ENCODE measurements around the gene GSTM5. TPM values are rescaled to one million over a fixed set of nuclear protein-coding genes. Genes with fewer than 3 reads are reported as not detected.
"Not testable (repeated sequence)": the region's sequence is repeated elsewhere in the genome, so short reads cannot be mapped to it uniquely, and the experiment has no call there.

GSTM5 gene
- total and polyA plus RNA-seq, 5 donors: 5.3 to 13.7 (median 7.8) TPM

- WGBS: 58% methylated on average over 2 of the region's 2 CpGs
- Histone ChIP-seq H3K4me3 (ENCODE audit: low read length) (no peak overlapping the region), H3K9me3 (ENCODE audit: control insufficient read depth, low read length) (no peaks in the 10 kb centered on the region), H3K4me1 (ENCODE audit: control insufficient read depth, insufficient read depth, low read length) (no peaks in the 10 kb centered on the region), H3K27ac (ENCODE audit: low read length) (no peak overlapping the region), H3K27me3 (ENCODE audit: control insufficient read depth, insufficient read depth) (no peaks in the 10 kb centered on the region)
- peak in 1 of 2 donors; percentile 29 for ATAC-seq
- no peak for DNase-seq
- intact Hi-C loops (cut with DNase I): no loop called here
Measured at GRCh38 chr1:109754738-109755137, 42.7 kb downstream of the GSTM5 start.

GRCh38 chr1:109756325-109756724, 44.3 kb downstream of the GSTM5 start:
- 87% methylated on average over 5 of the region's 5 CpGs for whole genome bisulfite sequencing
- ATAC-seq; intact Hi-C loops (cut with DNase I); DNase-seq; H3K4me1 ChIP-seq (ENCODE audit: control insufficient read depth, insufficient read depth, low read length); H3K27me3 ChIP-seq (ENCODE audit: control insufficient read depth, insufficient read depth); H3K4me3 ChIP-seq (ENCODE audit: low read length); H3K9me3 ChIP-seq (ENCODE audit: control insufficient read depth, low read length); H3K27ac ChIP-seq (ENCODE audit: low read length): not testable (repeated sequence)

GRCh38 chr1:109756848-109757521, 44.9 kb downstream of the GSTM5 start:
- WGBS: 88% methylated on average over 7 of the region's 7 CpGs
- Histone ChIP-seq H3K4me3 (ENCODE audit: low read length) (no peak overlapping the region), H3K27ac (ENCODE audit: low read length) (no peak overlapping the region), H3K9me3 (ENCODE audit: control insufficient read depth, low read length) (no peaks in the 10 kb centered on the region), H3K27me3 (ENCODE audit: control insufficient read depth, insufficient read depth) (no peaks in the 10 kb centered on the region), H3K4me1 (ENCODE audit: control insufficient read depth, insufficient read depth, low read length) (no peaks in the 10 kb centered on the region)
- intact Hi-C loops (cut with DNase I): no loop called here
- no peak for ATAC-seq
- DNase-seq: peak in 1 of 3 donors; percentile 26

DNA sequence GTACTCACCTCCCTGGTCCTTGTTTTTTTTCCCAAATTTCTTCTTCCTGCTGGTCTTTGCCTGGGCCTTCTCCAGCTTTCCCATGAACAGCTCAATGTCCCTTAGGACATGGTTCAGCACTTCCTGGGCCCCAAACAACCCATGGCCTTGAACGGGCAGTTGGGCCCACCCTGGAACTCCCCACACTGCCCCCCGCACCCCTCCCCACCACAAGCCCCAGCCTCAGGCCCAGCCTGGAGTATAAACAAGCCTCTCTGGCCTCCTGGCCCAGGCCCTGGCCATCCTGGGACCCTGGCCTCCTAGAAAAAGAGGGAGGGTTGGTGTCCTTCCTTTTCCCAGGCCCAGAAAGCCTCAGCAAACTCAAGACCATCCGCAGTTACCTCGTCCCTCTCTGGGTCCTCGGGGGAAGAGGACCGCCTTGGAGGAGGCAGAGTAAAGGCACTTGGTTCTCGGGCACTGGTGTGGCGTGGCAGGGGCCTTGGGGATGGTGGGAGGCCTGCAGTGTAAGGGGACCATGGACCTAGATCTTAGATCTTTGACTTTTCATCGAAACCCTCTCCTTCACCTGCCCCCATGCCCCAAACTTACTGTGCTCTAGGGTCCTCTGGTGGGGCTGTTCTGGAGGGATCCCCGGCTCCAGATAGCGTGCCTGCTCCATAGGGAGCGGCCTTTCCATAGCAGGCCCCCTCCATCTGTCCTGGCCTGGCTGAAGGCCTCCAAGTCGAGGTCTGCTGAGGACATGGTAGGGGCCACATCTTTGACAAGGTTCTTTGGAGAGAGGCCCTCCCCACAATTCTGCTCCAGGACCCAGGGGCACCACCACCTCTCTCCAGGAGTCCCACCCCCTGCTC, 46.1 kb downstream of the GSTM5 start:
- Histone ChIP-seq H3K27ac (ENCODE audit: low read length) (no peak overlapping the region), H3K4me1 (ENCODE audit: control insufficient read depth, insufficient read depth, low read length) (no peaks in the 10 kb centered on the region), H3K27me3 (ENCODE audit: control insufficient read depth, insufficient read depth) (no peaks in the 10 kb centered on the region), H3K9me3 (ENCODE audit: control insufficient read depth, low read length) (no peaks in the 10 kb centered on the region), H3K4me3 (ENCODE audit: low read length) (no peak overlapping the region)
- ATAC-seq (no peak), DNase-seq (no peak)
- intact Hi-C loops (cut with DNase I): no loop called here
- 95% methylated on average over 13 of the region's 13 CpGs for WGBS

DNA sequence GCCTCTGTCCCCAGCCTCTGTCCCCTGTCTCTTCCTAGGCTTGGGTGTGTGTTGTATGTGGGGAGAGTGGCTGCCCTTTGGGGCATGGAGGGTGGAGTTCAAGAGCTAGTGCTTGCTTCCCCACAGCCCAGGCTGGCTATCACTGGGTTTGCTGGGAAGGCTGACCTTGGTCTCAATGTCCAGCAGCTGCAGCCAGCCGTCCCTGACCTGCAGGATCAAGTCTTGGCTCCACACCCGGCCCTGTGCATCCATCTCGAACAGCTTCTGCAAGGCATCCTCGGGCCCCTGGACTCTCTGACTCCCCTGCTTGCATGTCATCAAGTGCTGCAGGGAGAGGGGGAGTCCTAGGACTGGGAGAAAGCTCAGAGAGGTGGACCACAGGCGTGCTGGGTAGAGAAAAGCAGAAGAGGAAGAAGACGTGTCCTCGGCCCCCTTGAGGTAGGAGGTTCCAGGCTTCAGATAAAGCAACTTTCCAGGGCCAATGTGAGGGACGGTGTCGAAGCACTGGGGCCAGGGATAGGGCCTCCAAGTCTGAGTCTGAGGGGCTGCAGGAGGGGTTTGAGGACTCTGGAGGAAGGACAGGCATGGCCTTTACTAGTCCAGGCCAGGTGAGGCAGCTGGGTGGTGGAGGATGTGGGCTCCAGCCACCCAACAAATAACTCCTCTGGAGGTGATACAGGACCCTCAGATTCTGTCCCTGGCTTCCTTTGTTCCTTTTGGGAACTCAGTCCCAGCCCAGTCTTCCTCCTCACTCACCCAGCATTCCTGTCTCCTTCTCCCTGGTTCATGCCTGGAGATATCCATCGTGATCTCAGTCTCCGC, 47.7 kb downstream of the GSTM5 start:
- ATAC-seq (no peak), DNase-seq (peak in 1 of 3 donors; percentile 42)
- H3K27ac ChIP-seq (ENCODE audit: low read length): no peak overlapping the region
- H3K4me3 ChIP-seq (ENCODE audit: low read length): no peak overlapping the region
- H3K27me3 ChIP-seq (ENCODE audit: control insufficient read depth, insufficient read depth): no peaks in the 10 kb centered on the region
- no peaks in the 10 kb centered on the region for H3K9me3 ChIP-seq (ENCODE audit: control insufficient read depth, low read length)
- WGBS: 90% methylated on average over 11 of the region's 11 CpGs
- intact Hi-C loops (cut with DNase I): no loop called here
- no peaks in the 10 kb centered on the region for H3K4me1 ChIP-seq (ENCODE audit: control insufficient read depth, insufficient read depth, low read length)

GRCh38 chr1:109760581-109761226, 48.7 kb downstream of the GSTM5 start:
- Histone ChIP-seq H3K27me3 (ENCODE audit: control insufficient read depth, insufficient read depth) (no peaks in the 10 kb centered on the region), H3K4me3 (ENCODE audit: low read length) (no peak overlapping the region), H3K4me1 (ENCODE audit: control insufficient read depth, insufficient read depth, low read length) (no peaks in the 10 kb centered on the region), H3K27ac (ENCODE audit: low read length) (no peak overlapping the region), H3K9me3 (ENCODE audit: control insufficient read depth, low read length) (no peaks in the 10 kb centered on the region)
- ATAC-seq (no peak), DNase-seq (no peak)
- intact Hi-C loops (cut with DNase I): no loop called here
- 88% methylated on average over 7 of the region's 7 CpGs for WGBS

DNA sequence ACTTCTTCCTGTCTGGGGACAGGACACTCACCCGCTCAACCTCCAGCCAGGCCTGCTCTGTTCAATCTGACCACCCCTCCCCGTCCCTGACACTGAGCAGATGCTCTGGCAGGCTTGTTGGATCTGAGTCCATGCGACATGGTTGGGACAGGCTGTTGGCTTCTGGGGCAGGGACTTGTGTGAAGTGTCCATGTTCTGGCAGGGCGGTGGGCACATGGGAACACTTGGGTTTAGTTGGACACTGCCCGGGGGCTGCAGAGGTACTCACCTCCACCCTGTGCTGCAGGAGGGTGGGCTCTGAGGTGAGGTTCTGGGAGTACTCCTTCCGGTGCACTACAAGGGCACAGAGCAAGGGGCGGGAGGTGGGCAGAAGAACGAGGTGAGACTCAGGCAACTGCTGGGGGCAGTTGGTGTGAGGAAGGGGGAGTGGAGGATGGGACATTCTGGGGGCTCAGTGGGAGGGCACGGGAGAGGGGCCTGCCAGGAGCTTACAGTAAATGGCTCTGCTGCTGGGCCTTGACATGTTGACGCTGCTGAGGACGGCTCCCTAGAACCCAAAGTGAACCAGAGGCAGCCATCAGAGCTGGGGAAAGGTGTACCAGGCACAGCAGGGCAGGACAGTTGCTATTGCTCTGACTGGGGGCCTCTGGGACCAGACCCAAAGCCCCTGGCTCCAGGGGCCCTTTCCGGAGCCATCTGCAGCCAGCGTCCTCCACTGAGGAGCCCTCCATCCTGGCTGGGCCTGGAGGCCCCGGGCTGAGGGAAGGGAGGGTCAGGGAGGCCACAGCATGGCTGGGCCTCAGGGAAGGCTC, 49.4 kb downstream of the GSTM5 start:
- DNase-seq: peak in 2 of 3 donors; percentile 2 to 48
- ATAC-seq: no peak
- intact Hi-C loops (cut with DNase I): no loop called here

DNA sequence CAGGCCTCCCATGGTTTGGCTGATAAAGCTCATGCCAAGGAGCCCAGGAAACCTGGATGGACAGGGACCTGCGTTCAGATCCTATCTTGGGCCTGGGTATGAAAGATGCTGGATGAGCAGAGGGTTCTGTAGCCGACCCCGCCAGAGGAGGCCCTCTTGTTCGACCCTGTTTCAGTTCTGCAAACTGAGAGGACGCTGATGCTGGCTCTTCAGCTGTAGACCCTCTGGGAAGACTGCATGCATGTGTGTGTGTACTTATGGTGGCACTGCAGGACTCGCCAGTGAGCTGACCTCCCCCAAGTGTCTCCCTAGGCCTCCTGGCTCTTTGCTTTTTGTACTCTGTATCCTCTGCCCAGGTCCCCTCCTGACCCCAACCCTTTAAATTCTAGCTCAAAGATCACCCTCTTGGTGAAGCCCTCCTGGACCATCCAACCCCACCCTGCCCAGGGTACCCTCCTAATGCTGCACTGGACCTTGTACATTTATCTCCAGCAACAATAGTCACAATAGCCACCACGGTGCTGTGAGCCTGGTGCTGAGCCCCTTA, 50.1 kb downstream of the GSTM5 start:
- no peaks in the 10 kb centered on the region for H3K27me3 ChIP-seq (ENCODE audit: control insufficient read depth, insufficient read depth)
- H3K4me3 ChIP-seq (ENCODE audit: low read length): no peak overlapping the region
- H3K9me3 ChIP-seq (ENCODE audit: control insufficient read depth, low read length): no peaks in the 10 kb centered on the region
- ATAC-seq (no peak), DNase-seq (peak in 2 of 3 donors; percentile 1 to 30)
- H3K4me1 ChIP-seq (ENCODE audit: control insufficient read depth, insufficient read depth, low read length): no peaks in the 10 kb centered on the region
- WGBS: 86% methylated on average over 7 of the region's 7 CpGs
- no peak overlapping the region for H3K27ac ChIP-seq (ENCODE audit: low read length)
- intact Hi-C loops (cut with DNase I): no loop called here

More for the DNA sequence above, 49.4 kb downstream of the GSTM5 start:
- no peak overlapping the region for H3K27ac ChIP-seq (ENCODE audit: low read length)
- H3K4me1 ChIP-seq (ENCODE audit: control insufficient read depth, insufficient read depth, low read length): no peaks in the 10 kb centered on the region
- H3K9me3 ChIP-seq (ENCODE audit: control insufficient read depth, low read length): no peaks in the 10 kb centered on the region
- WGBS: 74% methylated on average over 14 of the region's 14 CpGs
- H3K27me3 ChIP-seq (ENCODE audit: control insufficient read depth, insufficient read depth): no peaks in the 10 kb centered on the region
- H3K4me3 ChIP-seq (ENCODE audit: low read length): no peak overlapping the region

- H3K27me3 ChIP-seq (ENCODE audit: control insufficient read depth, insufficient read depth): no peaks in the 10 kb centered on the region
- no peak overlapping the region for H3K27ac ChIP-seq (ENCODE audit: low read length)
- intact Hi-C loops (cut with DNase I): no loop called here
- H3K9me3 ChIP-seq (ENCODE audit: control insufficient read depth, low read length): no peaks in the 10 kb centered on the region
- DNase-seq: peak in 2 of 3 donors; percentile 11 to 40
- H3K4me1 ChIP-seq (ENCODE audit: control insufficient read depth, insufficient read depth, low read length): no peaks in the 10 kb centered on the region
- ATAC-seq: no peak
- H3K4me3 ChIP-seq (ENCODE audit: low read length): no peak overlapping the region
- 81% methylated on average over 11 of the region's 11 CpGs for WGBS
Measured at GRCh38 chr1:109762821-109763645, 51.0 kb downstream of the GSTM5 start.
